Common myeloid progenitor, CD34-positive (primary cell): ENCODE data around the gene CD2AP.
A peak's percentile ranks its signal among the peaks of the same experiment; 100 is the strongest.

Source experiments
- CTCF ChIA-PET: fragments of 350-600 bp; sonication (Branson Sonifier 250); formaldehyde crosslinking; loops from one replicate; lab custom pipeline; 2021; ENCODE audit warnings: antibody characterized with exemption; lab: Charles Lee
- POLR2A ChIA-PET: fragments of 350-600 bp; sonication (Branson Sonifier 250); formaldehyde crosslinking; loops from one replicate; lab custom pipeline; 2021; ENCODE audit warnings: antibody characterized with exemption; lab: Charles Lee
- DNase-seq, 3 donors: peaks; one replicate each; pipeline versions ENCODE4 v3.0.0 to v3.0.0-alpha.2; 2013
- H3K27ac ChIP-seq, 2 experiments: 1 replicate in 1 of 2; 2 replicates in 1 of 2; pipeline ENCODE4 v1.7.0; 2013; ENCODE audit warnings: inconsistent platforms in 2 of 2, low read length in 2 of 2, mild to moderate bottlenecking in 2 of 2, low read depth in 1 of 2, moderate library complexity in 1 of 2; ENCODE audit not compliant: severe bottlenecking in 2 of 2, insufficient read depth in 1 of 2, poor library complexity in 1 of 2
- H3K27me3 ChIP-seq, 5 experiments: replicated peaks in 2 of 5; 1 replicate in 3 of 5; 2 replicates in 2 of 5; pipeline versions ENCODE4 v1.6.1 to v1.7.0; 2013; ENCODE audit warnings: low read length in 4 of 5, mild to moderate bottlenecking in 2 of 5, moderate library complexity in 2 of 5, inconsistent platforms in 1 of 5; ENCODE audit not compliant: insufficient read depth in 5 of 5, control insufficient read depth in 4 of 5
- H3K36me3 ChIP-seq, 4 experiments: 1 replicate in 2 of 4; 2 replicates in 2 of 4; pipeline versions ENCODE4 v1.6.1 to v1.7.0; 2013; ENCODE audit warnings: low read length in 3 of 4, control low read depth in 1 of 4, mild to moderate bottlenecking in 1 of 4; ENCODE audit not compliant: control insufficient read depth in 4 of 4, insufficient read depth in 4 of 4
- H3K4me1 ChIP-seq, 4 experiments: 1 replicate in 3 of 4; 2 replicates in 1 of 4; pipeline versions ENCODE4 v1.6.1 to v1.7.1; 2013; ENCODE audit warnings: low read length in 3 of 4, mild to moderate bottlenecking in 3 of 4, control low read depth in 1 of 4, inconsistent platforms in 1 of 4, moderate library complexity in 1 of 4; ENCODE audit not compliant: control insufficient read depth in 4 of 4, insufficient read depth in 4 of 4; ENCODE audit errors: control extremely low read depth in 1 of 4
- H3K4me3 ChIP-seq, 7 experiments: 1 replicate in 4 of 7; 2 replicates in 3 of 7; pipeline versions ENCODE4 v1.5.1 to v1.7.0; 2013; ENCODE audit warnings: mild to moderate bottlenecking in 7 of 7, low read length in 6 of 7, moderate library complexity in 6 of 7, inconsistent platforms in 2 of 7, low read depth in 2 of 7, control low read depth in 1 of 7; ENCODE audit not compliant: insufficient read depth in 4 of 7, control insufficient read depth in 1 of 7; ENCODE audit errors: extremely low read depth in 1 of 7
- H3K9me3 ChIP-seq, 5 experiments: 1 replicate in 4 of 5; 2 replicates in 1 of 5; pipeline versions ENCODE4 v1.6.1 to v1.7.1; 2013; ENCODE audit warnings: low read length in 4 of 5, mild to moderate bottlenecking in 2 of 5, inconsistent platforms in 1 of 5, low read depth in 1 of 5, moderate library complexity in 1 of 5; ENCODE audit not compliant: control insufficient read depth in 4 of 5, insufficient read depth in 2 of 5; ENCODE audit errors: control extremely low read depth in 1 of 5
- WGBS: methylation state at CpG from one replicate; pipeline ENCODE4 v1.1.5; 2013; ENCODE audit not compliant: insufficient coverage; 5-methylcytosine and 5-hydroxymethylcytosine counted together

CD2AP gene

DNA sequence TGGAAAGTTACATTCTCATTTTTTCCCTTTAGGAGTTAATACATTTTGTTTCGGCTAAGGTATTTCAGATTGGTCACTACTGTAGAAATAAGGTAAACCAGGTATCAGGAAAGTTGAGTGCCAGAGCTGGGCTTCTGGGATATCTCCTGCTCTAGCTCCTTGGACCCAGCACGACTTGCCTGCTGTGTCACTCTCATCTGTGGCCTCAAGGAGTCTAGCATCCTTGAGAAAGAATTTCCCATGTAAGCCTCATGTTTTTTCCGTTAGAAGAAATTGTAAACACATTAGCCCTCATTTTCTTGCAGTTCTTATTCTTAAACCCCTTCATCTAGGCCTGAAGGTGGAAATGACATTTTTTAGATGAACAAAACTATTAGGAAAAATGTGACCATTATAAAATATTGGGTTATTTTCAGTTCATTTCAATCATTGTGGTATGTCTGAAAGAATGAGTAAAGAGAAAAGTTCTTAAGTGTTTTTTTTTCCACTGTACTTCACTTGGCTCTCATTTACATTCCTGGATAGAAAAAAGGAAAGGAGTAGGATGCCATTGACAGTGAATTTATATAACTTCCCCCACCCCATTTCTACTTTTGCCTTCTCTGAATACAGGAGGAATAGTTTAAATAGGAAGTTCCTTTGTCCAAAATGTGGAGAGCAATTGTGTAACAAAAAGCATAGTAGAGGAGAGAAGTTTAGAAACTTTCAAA, 46.7 kb downstream of the CD2AP start:
- CTCF ChIA-PET, result interaction anchor here (1.0 kb wide), 1 partner anchor 10 kb away, joined by 3 read pairs; no protein-coding TSS in a partner anchor
- Histone ChIP-seq H3K9me3 (peaks cover 0 to 5% (median 0%) of the 10 kb centered on the region in 5 experiments), H3K27ac (no peak overlapping the region), H3K36me3 (peaks cover 5 to 10% (median 7%) of the 10 kb centered on the region in 4 experiments), H3K4me1 (peaks cover 0 to 7% (median 3%) of the 10 kb centered on the region in 4 experiments), H3K4me3 (no peak overlapping the region), H3K27me3 (no peaks in the 10 kb centered on the region)
- POLR2A ChIA-PET, result no interaction called here
- no peak for DNase-seq
- 95% methylated on average over 2 of the region's 3 CpGs for WGBS

GRCh38 chr6:47525330-47526057, 47.9 kb downstream of the CD2AP start:
- WGBS, result no CpG with 5 or more reads among the region's 2 CpGs
- Histone ChIP-seq H3K4me3 (no peak overlapping the region), H3K9me3 (peaks cover 0 to 5% (median 0%) of the 10 kb centered on the region in 5 experiments), H3K4me1 (peaks cover 0 to 5% (median 3%) of the 10 kb centered on the region in 4 experiments), H3K27ac (no peak overlapping the region), H3K27me3 (no peaks in the 10 kb centered on the region), H3K36me3 (peaks cover 5 to 10% (median 7%) of the 10 kb centered on the region in 4 experiments)
- POLR2A ChIA-PET, result interaction anchor here (0.6 kb wide), 1 partner anchor 60 kb away, joined by 4 read pairs; no protein-coding TSS in a partner anchor
- CTCF ChIA-PET, result no interaction called here
- DNase-seq, result no peak

GRCh38 chr6:47527274-47527673, 49.7 kb downstream of the CD2AP start:
- no peak for DNase-seq
- POLR2A ChIA-PET, result no interaction called here
- H3K27me3 ChIP-seq, result no peaks in the 10 kb centered on the region

DNA sequence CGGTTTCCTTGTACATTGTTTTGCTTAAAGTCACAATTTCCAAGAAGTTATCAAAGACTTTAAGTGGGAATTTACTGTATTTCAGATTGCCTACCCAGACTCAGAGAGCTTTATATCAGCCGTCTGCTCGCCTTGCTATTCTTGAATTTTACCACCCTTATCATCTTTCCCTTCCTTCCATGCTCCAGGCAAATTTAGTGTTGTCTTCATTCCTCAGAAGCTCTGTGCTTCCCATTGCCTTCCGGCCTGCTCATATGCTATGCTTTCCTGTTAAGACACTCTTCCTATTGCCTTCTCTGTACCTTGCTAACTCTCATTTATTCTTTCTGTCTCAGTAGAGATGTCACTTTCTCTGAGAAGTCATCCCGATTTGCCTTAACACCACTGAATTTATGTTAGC, 52.1 kb downstream of the CD2AP start:
- ChIA-PET CTCF (no interaction called here), POLR2A (no interaction called here)
- Histone ChIP-seq H3K9me3 (peaks cover 0 to 5% (median 0%) of the 10 kb centered on the region in 5 experiments), H3K36me3 (peaks cover 12 to 18% (median 14%) of the 10 kb centered on the region in 4 experiments), H3K4me3 (no peak overlapping the region), H3K27ac (no peak overlapping the region), H3K4me1 (peaks cover 0 to 3% (median 2%) of the 10 kb centered on the region in 4 experiments), H3K27me3 (no peaks in the 10 kb centered on the region)
- DNase-seq, result no peak
- 98% methylated on average over 4 of the region's 5 CpGs for WGBS

More at GRCh38 chr6:47527274-47527673, 49.7 kb downstream of the CD2AP start:
- H3K4me1 ChIP-seq, result peaks cover 0 to 3% (median 3%) of the 10 kb centered on the region in 4 experiments
- H3K27ac ChIP-seq, result no peak overlapping the region
- H3K36me3 ChIP-seq, result peaks cover 6 to 10% (median 8%) of the 10 kb centered on the region in 4 experiments
- CTCF ChIA-PET, result no interaction called here
- H3K4me3 ChIP-seq, result no peak overlapping the region
- peaks cover 0 to 5% (median 0%) of the 10 kb centered on the region in 5 experiments for H3K9me3 ChIP-seq

DNA sequence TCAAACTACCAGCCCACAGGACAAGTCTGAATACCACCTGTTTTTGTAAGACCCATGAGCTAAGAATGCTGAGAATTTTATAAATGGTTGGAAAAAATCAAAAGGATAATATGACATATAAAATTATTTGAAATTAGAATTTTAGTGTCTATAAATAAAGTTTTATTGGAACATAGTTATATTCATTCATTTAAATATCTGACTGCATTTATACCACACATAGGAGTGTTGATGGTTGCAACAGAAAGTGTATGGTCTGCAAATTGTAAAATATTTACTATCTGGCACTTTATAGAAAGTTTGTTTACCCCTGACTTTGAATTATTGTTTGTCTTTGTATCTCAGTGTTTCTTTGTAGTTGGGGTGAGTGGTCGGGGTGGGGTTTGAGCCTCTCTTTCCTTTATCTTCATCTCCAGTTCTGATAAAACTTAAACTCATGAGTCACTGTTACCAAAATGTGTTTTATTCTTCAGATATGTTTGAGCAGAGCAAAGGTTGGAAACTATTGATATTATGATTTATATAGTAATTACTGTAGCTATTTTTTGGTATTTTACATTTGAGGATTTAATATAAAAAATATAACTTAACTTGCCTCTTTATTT, 55.5 kb downstream of the CD2AP start:
- Histone ChIP-seq H3K4me3 (no peak overlapping the region), H3K9me3 (no peaks in the 10 kb centered on the region), H3K27ac (no peak overlapping the region), H3K27me3 (no peaks in the 10 kb centered on the region), H3K4me1 (peaks cover 0 to 3% (median 2%) of the 10 kb centered on the region in 4 experiments), H3K36me3 (peaks cover 9 to 20% (median 13%) of the 10 kb centered on the region in 4 experiments)
- CTCF ChIA-PET, result interaction anchor here (0.9 kb wide), 1 partner anchor 39 kb away, joined by 4 read pairs; no protein-coding TSS in a partner anchor
- no CpG with 5 or more reads among the region's 1 CpG for WGBS
- peak in 1 of 3 donors; percentile 22 for DNase-seq
- POLR2A ChIA-PET, result no interaction called here

GRCh38 chr6:47534063-47534462, 56.5 kb downstream of the CD2AP start:
- ChIA-PET POLR2A (interaction anchor here (0.6 kb wide), 1 partner anchor 56 kb away, joined by 8 read pairs; no protein-coding TSS in a partner anchor), CTCF (interaction anchor here (0.9 kb wide), 1 partner anchor 19 kb away, joined by 3 read pairs; no protein-coding TSS in a partner anchor)
- no peaks in the 10 kb centered on the region for H3K9me3 ChIP-seq
- no peak overlapping the region for H3K4me3 ChIP-seq
- H3K36me3 ChIP-seq, result peaks cover 9 to 24% (median 10%) of the 10 kb centered on the region in 4 experiments
- H3K27me3 ChIP-seq, result no peaks in the 10 kb centered on the region
- DNase-seq, result no peak
- H3K27ac ChIP-seq, result no peak overlapping the region
- H3K4me1 ChIP-seq, result peaks cover 0 to 3% (median 2%) of the 10 kb centered on the region in 4 experiments
